HUES6 (cell line): ENCODE data around the gene TMEM120A.
"Not testable (repeated sequence)": the region's sequence is repeated elsewhere in the genome, so short reads cannot be mapped to it uniquely, and the experiment has no call there.

ENCODE experiments used
- H3K27ac ChIP-seq: 2 replicates; pipeline ENCODE4 v1.7.0; 2013; ENCODE audit warnings: low read depth, mild to moderate bottlenecking, low read length, inconsistent platforms
- H3K27me3 ChIP-seq: 2 replicates; pipeline ENCODE4 v1.6.1; 2013; ENCODE audit warnings: low read length; ENCODE audit not compliant: control insufficient read depth, insufficient read depth
- H3K36me3 ChIP-seq: 2 replicates; pipeline ENCODE4 v1.6.1; 2013; ENCODE audit warnings: low read length; ENCODE audit not compliant: control insufficient read depth, insufficient read depth
- H3K4me1 ChIP-seq: 2 replicates; pipeline ENCODE4 v1.6.1; 2013; ENCODE audit warnings: low read length; ENCODE audit not compliant: control insufficient read depth, insufficient read depth
- H3K4me3 ChIP-seq: 2 replicates; pipeline ENCODE4 v1.5.1; 2013; ENCODE audit warnings: low read depth, low read length
- H3K9ac ChIP-seq: one replicate; pipeline ENCODE4 v1.6.1; 2013; ENCODE audit warnings: mild to moderate bottlenecking, low read length
- H3K9me3 ChIP-seq: 2 replicates; pipeline ENCODE4 v1.6.1; 2013; ENCODE audit warnings: low read depth, low read length; ENCODE audit not compliant: control insufficient read depth, insufficient read depth

TMEM120A gene

GRCh38 chr7:76011442-76011861 is 17.1 kb upstream of the TMEM120A start:
- H3K9ac ChIP-seq = no peak overlapping the region
- H3K36me3 ChIP-seq = peaks cover 26% of the 10 kb centered on the region
- H3K27ac ChIP-seq = no peak overlapping the region
- H3K27me3 ChIP-seq = no peaks in the 10 kb centered on the region
- no peaks in the 10 kb centered on the region for H3K4me1 ChIP-seq
- no peaks in the 10 kb centered on the region for H3K9me3 ChIP-seq
- H3K4me3 ChIP-seq = no peak overlapping the region

GRCh38 chr7:76009672-76010600 is 15.5 kb upstream of the TMEM120A start:
- no peaks in the 10 kb centered on the region for H3K9me3 ChIP-seq
- no peak overlapping the region for H3K27ac ChIP-seq
- no peaks in the 10 kb centered on the region for H3K4me1 ChIP-seq
- no peak overlapping the region for H3K4me3 ChIP-seq
- no peaks in the 10 kb centered on the region for H3K27me3 ChIP-seq
- H3K9ac ChIP-seq = no peak overlapping the region
- H3K36me3 ChIP-seq = peaks cover 23% of the 10 kb centered on the region

- Histone ChIP-seq H3K4me1 (no peaks in the 10 kb centered on the region), H3K27ac (no peak overlapping the region), H3K27me3 (no peaks in the 10 kb centered on the region)
Observed at GRCh38 chr7:76008156-76008687, 13.8 kb upstream of the TMEM120A start.

GRCh38 chr7:76005004-76005403 is 10.6 kb upstream of the TMEM120A start:
- H3K9ac ChIP-seq = not testable (repeated sequence)
- H3K36me3 ChIP-seq = peaks cover 39% of the 10 kb centered on the region

More at GRCh38 chr7:76008156-76008687, 13.8 kb upstream of the TMEM120A start:
- Histone ChIP-seq H3K36me3 (peaks cover 26% of the 10 kb centered on the region), H3K9me3 (no peaks in the 10 kb centered on the region), H3K9ac (no peak overlapping the region), H3K4me3 (no peak overlapping the region)

GRCh38 chr7:76003351-76003750 is 9.0 kb upstream of the TMEM120A start:
- peaks cover 39% of the 10 kb centered on the region for H3K36me3 ChIP-seq
- H3K4me1 ChIP-seq = no peaks in the 10 kb centered on the region
- H3K27me3 ChIP-seq = no peaks in the 10 kb centered on the region
- no peak overlapping the region for H3K4me3 ChIP-seq
- no peak overlapping the region for H3K27ac ChIP-seq
- H3K9ac ChIP-seq = no peak overlapping the region
- H3K9me3 ChIP-seq = no peaks in the 10 kb centered on the region

More at GRCh38 chr7:76005004-76005403, 10.6 kb upstream of the TMEM120A start:
- not testable (repeated sequence) for H3K27ac ChIP-seq, H3K9me3 ChIP-seq, H3K4me3 ChIP-seq, H3K4me1 ChIP-seq, H3K27me3 ChIP-seq

- no peak overlapping the region for H3K4me3 ChIP-seq
- no peaks in the 10 kb centered on the region for H3K27me3 ChIP-seq
- H3K9me3 ChIP-seq = no peaks in the 10 kb centered on the region
- no peak overlapping the region for H3K9ac ChIP-seq
- H3K27ac ChIP-seq = no peak overlapping the region
- H3K36me3 ChIP-seq = peaks cover 39% of the 10 kb centered on the region
- no peaks in the 10 kb centered on the region for H3K4me1 ChIP-seq
Observed at GRCh38 chr7:76002822-76003221, 8.4 kb upstream of the TMEM120A start.

GRCh38 chr7:76002139-76002538 is 7.7 kb upstream of the TMEM120A start:
- H3K9ac ChIP-seq = no peak overlapping the region
- no peaks in the 10 kb centered on the region for H3K4me1 ChIP-seq
- H3K36me3 ChIP-seq = peaks cover 39% of the 10 kb centered on the region
- no peaks in the 10 kb centered on the region for H3K27me3 ChIP-seq
- no peak overlapping the region for H3K4me3 ChIP-seq
- no peak overlapping the region for H3K27ac ChIP-seq
- H3K9me3 ChIP-seq = no peaks in the 10 kb centered on the region

GRCh38 chr7:76000566-76000965 is 6.2 kb upstream of the TMEM120A start:
- no peak overlapping the region for H3K9ac ChIP-seq
- no peaks in the 10 kb centered on the region for H3K9me3 ChIP-seq
- H3K4me3 ChIP-seq = no peak overlapping the region
- H3K36me3 ChIP-seq = peaks cover 45% of the 10 kb centered on the region
- H3K4me1 ChIP-seq = no peaks in the 10 kb centered on the region
- no peaks in the 10 kb centered on the region for H3K27me3 ChIP-seq
- H3K27ac ChIP-seq = no peak overlapping the region

- H3K27ac ChIP-seq = no peak overlapping the region
- H3K4me3 ChIP-seq = no peak overlapping the region
- no peak overlapping the region for H3K9ac ChIP-seq
Observed at GRCh38 chr7:75998038-75998437, 3.6 kb upstream of the TMEM120A start.

GRCh38 chr7:75996476-75996875 is 2.1 kb upstream of the TMEM120A start:
- peaks cover 18% of the 10 kb centered on the region for H3K36me3 ChIP-seq
- H3K27ac ChIP-seq = no peak overlapping the region
- H3K9ac ChIP-seq = no peak overlapping the region

More at GRCh38 chr7:75998038-75998437, 3.6 kb upstream of the TMEM120A start:
- peaks cover 11% of the 10 kb centered on the region for H3K4me1 ChIP-seq
- peaks cover 30% of the 10 kb centered on the region for H3K36me3 ChIP-seq
- no peaks in the 10 kb centered on the region for H3K27me3 ChIP-seq
- H3K9me3 ChIP-seq = no peaks in the 10 kb centered on the region

GRCh38 chr7:75995996-75996395 is 1.6 kb upstream of the TMEM120A start:
- Histone ChIP-seq H3K4me1 (peaks cover 14% of the 10 kb centered on the region), H3K27me3 (no peaks in the 10 kb centered on the region), H3K9me3 (no peaks in the 10 kb centered on the region), H3K27ac (no peak overlapping the region), H3K4me3 (no peak overlapping the region), H3K36me3 (peaks cover 16% of the 10 kb centered on the region), H3K9ac (no peak overlapping the region)

More at GRCh38 chr7:75996476-75996875, 2.1 kb upstream of the TMEM120A start:
- Histone ChIP-seq H3K4me3 (no peak overlapping the region), H3K9me3 (no peaks in the 10 kb centered on the region), H3K27me3 (no peaks in the 10 kb centered on the region), H3K4me1 (peaks cover 12% of the 10 kb centered on the region)
